Cardiac muscle cell (in vitro differentiated cells and primary cell): ENCODE measurements around the gene GRK1. TPM values are rescaled to one million over a fixed set of nuclear protein-coding genes. Genes with fewer than 3 reads are reported as not detected.

Experiments used
- DNase-seq, 2 donors: peaks; one replicate each; pipeline versions ENCODE4 v3.0.0 to v3.0.0-alpha.2; 2010 to 2017; ENCODE audit warnings: low read depth in 1 of 2, low spot score in 1 of 2
- H3K27ac ChIP-seq: fragments of 200-600 bp; sonication (generic); 2 replicates; pipeline ENCODE4 v1.5.1; 2016
- H3K27me3 ChIP-seq: fragments of 200-600 bp; sonication (generic); 2 replicates; pipeline ENCODE4 v1.6.0; 2016; ENCODE audit warnings: control low read depth
- H3K36me3 ChIP-seq: fragments of 200-600 bp; sonication (generic); 2 replicates; pipeline ENCODE4 v1.5.1; 2016; ENCODE audit warnings: control low read depth
- H3K4me1 ChIP-seq: fragments of 200-600 bp; sonication (generic); 2 replicates; pipeline ENCODE4 v1.8.1; 2017; ENCODE audit warnings: low read depth, mild to moderate bottlenecking, mixed run types
- H3K4me3 ChIP-seq: fragments of 200-600 bp; sonication (generic); 2 replicates; pipeline ENCODE4 v1.5.1; 2016; ENCODE audit warnings: mild to moderate bottlenecking
- H3K9me3 ChIP-seq: fragments of 200-600 bp; sonication (generic); 2 replicates; pipeline ENCODE4 v1.5.1; 2017; ENCODE audit warnings: low read depth, mild to moderate bottlenecking, control low read depth
- CTCF ChIP-seq: IDR thresholded peaks from 2 replicates; pipeline ENCODE4 v1.5.1; 2012; ENCODE audit warnings: low read depth, mild to moderate bottlenecking, low read length
- polyA plus RNA-seq: library from polyadenylated mRNA; unstranded; fragments of >200 nt; fragmentation: Nextera tagmentation; extraction: Ambion mirVana; gene quantifications from 2 replicates; pipeline ENCODE4 v1.2.1, GENCODE V29; 2016
- total RNA-seq: library from RNA; depleted of rRNA; stranded (reverse); fragments of >200 nt; gene quantifications from 2 replicates; pipeline ENCODE4 v1.2.3, GENCODE V29; 2016

The GRK1 gene
- total and polyA plus RNA-seq, 2 experiments from 2014 or later: 0.13 to 0.21 TPM

- H3K36me3 ChIP-seq: no peaks in the 10 kb centered on the region
- no peak overlapping the region for H3K4me3 ChIP-seq
- H3K4me1 ChIP-seq: no peaks in the 10 kb centered on the region
- TF ChIP-seq CTCF: no peak
- H3K9me3 ChIP-seq: no peaks in the 10 kb centered on the region
- H3K27ac ChIP-seq: no peak overlapping the region
- DNase-seq: no peak
- H3K27me3 ChIP-seq: no peaks in the 10 kb centered on the region
Observed at GRCh38 chr13:113656003-113656588, 10.9 kb upstream of the GRK1 start.

- TF ChIP-seq CTCF: no peak
- DNase-seq: no peak
- no peak overlapping the region for H3K4me3 ChIP-seq
- H3K36me3 ChIP-seq: no peaks in the 10 kb centered on the region
- no peaks in the 10 kb centered on the region for H3K9me3 ChIP-seq
- no peaks in the 10 kb centered on the region for H3K27me3 ChIP-seq
- no peaks in the 10 kb centered on the region for H3K4me1 ChIP-seq
- no peak overlapping the region for H3K27ac ChIP-seq
Observed at GRCh38 chr13:113656831-113657671, 10.0 kb upstream of the GRK1 start.

- Histone ChIP-seq H3K27ac (no peak within 1 kb of the TSS), H3K4me1 (no peaks in the 10 kb centered on the region), H3K36me3 (no peaks in the 10 kb centered on the region), H3K9me3 (no peaks in the 10 kb centered on the region), H3K27me3 (no peaks in the 10 kb centered on the region), H3K4me3 (no peak within 1 kb of the TSS)
- DNase-seq: no peak
- no peak for TF ChIP-seq CTCF
Observed at GRCh38 chr13:113657851-113658741, 8.9 kb upstream of the GRK1 start, which contains the start of gene ATP4B. TSS of gene ATP4B (minus strand) at chr13:113658198. CDS start at chr13:113658144, 54 bp downstream.

GRCh38 chr13:113658836-113659235, 8.2 kb upstream of the GRK1 start:
- H3K9me3 ChIP-seq: no peaks in the 10 kb centered on the region
- no peak for TF ChIP-seq CTCF
- no peak for DNase-seq

GRCh38 chr13:113659337-113659736, 7.7 kb upstream of the GRK1 start:
- Histone ChIP-seq H3K36me3 (no peaks in the 10 kb centered on the region), H3K27ac (no peak overlapping the region), H3K9me3 (no peaks in the 10 kb centered on the region), H3K4me1 (no peaks in the 10 kb centered on the region), H3K4me3 (no peak overlapping the region), H3K27me3 (no peaks in the 10 kb centered on the region)
- no peak for TF ChIP-seq CTCF
- no peak for DNase-seq

More at GRCh38 chr13:113658836-113659235, 8.2 kb upstream of the GRK1 start:
- Histone ChIP-seq H3K4me1 (no peaks in the 10 kb centered on the region), H3K4me3 (no peak overlapping the region), H3K27ac (no peak overlapping the region), H3K27me3 (no peaks in the 10 kb centered on the region), H3K36me3 (no peaks in the 10 kb centered on the region)
